Body of pancreas (tissue), 4 donors: ENCODE data around the gene VEGFA. TPM values are rescaled to one million over a fixed set of nuclear protein-coding genes. Genes with fewer than 3 reads are reported as not detected.

ENCODE experiments used
- ATAC-seq: fragments of 150-250 bp; one replicate; pipeline ENCODE4 v1.9.1; 2016
- DNase-seq, 4 donors: peaks; one replicate each; pipeline ENCODE4 v3.0.0-alpha.2; 2019
- H3K27ac ChIP-seq, 4 donors: fragments of 200-600 bp; sonication (generic); 1 replicate in 3 of 4; 2 replicates in 1 of 4; pipeline versions ENCODE4 v1.5.1 to v1.6.1; 2016 to 2019; ENCODE audit warnings: mild to moderate bottlenecking in 1 of 4, mixed read lengths in 1 of 4, moderate library complexity in 1 of 4
- H3K27me3 ChIP-seq, 2 donors: fragments of 200-600 bp; sonication (generic); one replicate each; pipeline ENCODE4 v1.6.0; 2016; ENCODE audit warnings: mild to moderate bottlenecking in 1 of 2
- H3K36me3 ChIP-seq, 2 donors: fragments of 200-600 bp; sonication (generic); replicated peaks in 1 of 2; 2 replicates each; pipeline ENCODE4 v1.5.1; 2016; ENCODE audit warnings: low read depth in 2 of 2; ENCODE audit not compliant: insufficient read depth in 1 of 2
- H3K4me1 ChIP-seq: fragments of 200-600 bp; sonication (generic); one replicate; pipeline ENCODE4 v1.6.0; 2016
- H3K4me3 ChIP-seq, 2 donors: fragments of 200-600 bp; sonication (generic); 1 replicate in 1 of 2; 2 replicates in 1 of 2; pipeline ENCODE4 v1.5.1; 2016 to 2019
- H3K9me3 ChIP-seq, 3 donors: fragments of 200-600 bp; sonication (generic); 1 replicate in 2 of 3; 2 replicates in 1 of 3; pipeline ENCODE4 v1.5.1; 2016
- POLR2A ChIP-seq, 3 donors: fragments of 450-650 bp; IDR thresholded peaks; one replicate each; pipeline ENCODE4 v1.6.1; 2016; ENCODE audit warnings: antibody characterized with exemption in 3 of 3, mild to moderate bottlenecking in 2 of 3
- WGBS, 2 donors: methylation state at CpG; one replicate each; pipeline ENCODE4 v1.1.5; 2017; 5-methylcytosine and 5-hydroxymethylcytosine counted together
- intact Hi-C: fragments of 100-400 bp; cut with DNase I; formaldehyde crosslinking; loops from one replicate; pipeline ENCODE4 v1.15.1; 2023
- total RNA-seq, 2 donors: library from RNA; depleted of rRNA; stranded (reverse); fragments of >200 nt; gene quantifications; one replicate each; pipeline ENCODE4 v1.1.0, GENCODE V29; 2016
- TF ChIP-seq, protein P1 (sequence below), 7 experiments: fragments of 450-650 bp in 4 of 7; fragments of 200-600 bp in 3 of 7; sonication (generic) in 3 of 7; IDR thresholded peaks; one replicate each; pipeline ENCODE4 v1.5.1; 2016 to 2019; ENCODE audit warnings: antibody characterized with exemption in 7 of 7

Gene VEGFA
- total RNA-seq, 2 donors from 2014 or later: 84.8 to 272 TPM

DNA sequence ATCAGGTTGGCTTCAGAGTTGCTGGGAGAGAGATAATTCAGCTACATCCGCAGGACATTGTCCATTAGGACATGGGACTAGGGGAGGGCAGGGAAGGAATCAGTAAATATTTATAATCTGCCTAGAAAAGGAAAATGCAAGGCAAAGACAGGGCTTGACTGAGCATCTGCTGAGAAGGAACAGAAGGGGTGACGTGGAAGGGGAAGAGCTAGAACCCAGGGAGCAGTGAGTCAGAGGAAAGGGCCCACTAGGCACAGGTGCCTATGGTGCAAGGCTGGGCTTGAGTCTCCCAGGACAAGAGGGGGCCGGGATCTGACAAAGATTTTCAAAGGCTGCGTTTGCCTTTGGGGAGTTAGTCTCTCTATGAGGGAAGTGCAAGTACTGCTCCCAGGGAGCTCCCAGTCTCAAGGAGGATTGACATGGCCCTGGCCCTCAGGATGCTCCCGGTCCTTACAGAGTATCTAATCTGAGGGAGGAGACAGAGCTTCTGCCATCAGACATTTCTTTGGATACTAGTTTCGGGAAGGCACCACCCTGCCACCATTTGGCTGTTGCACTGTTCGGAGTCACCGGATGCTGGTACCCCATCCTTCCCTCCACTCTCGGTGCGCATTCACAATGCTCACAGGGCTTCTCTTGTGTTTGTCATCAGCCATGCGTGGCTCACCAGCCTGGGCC is 21.9 kb downstream of the VEGFA start:
- 77 to 84% methylated on average over 11 of the region's 11 CpGs for WGBS, 2 donors
- ATAC-seq: no peak

GRCh38 chr6:43793154-43793874 is 23.3 kb downstream of the VEGFA start:
- DNase-seq: no peak
- Histone ChIP-seq H3K27ac (no peak overlapping the region), H3K27me3 (no peaks in the 10 kb centered on the region), H3K9me3 (no peaks in the 10 kb centered on the region), H3K4me3 (no peak overlapping the region), H3K36me3 (no peaks in the 10 kb centered on the region), H3K4me1 (peaks cover 7% of the 10 kb centered on the region)
- ATAC-seq: no peak
- intact Hi-C loops: no loop called here
- 80 to 84% methylated on average over 2 to 5 of the region's 5 CpGs for whole genome bisulfite sequencing, 2 donors
- TF ChIP-seq, protein P1, sequence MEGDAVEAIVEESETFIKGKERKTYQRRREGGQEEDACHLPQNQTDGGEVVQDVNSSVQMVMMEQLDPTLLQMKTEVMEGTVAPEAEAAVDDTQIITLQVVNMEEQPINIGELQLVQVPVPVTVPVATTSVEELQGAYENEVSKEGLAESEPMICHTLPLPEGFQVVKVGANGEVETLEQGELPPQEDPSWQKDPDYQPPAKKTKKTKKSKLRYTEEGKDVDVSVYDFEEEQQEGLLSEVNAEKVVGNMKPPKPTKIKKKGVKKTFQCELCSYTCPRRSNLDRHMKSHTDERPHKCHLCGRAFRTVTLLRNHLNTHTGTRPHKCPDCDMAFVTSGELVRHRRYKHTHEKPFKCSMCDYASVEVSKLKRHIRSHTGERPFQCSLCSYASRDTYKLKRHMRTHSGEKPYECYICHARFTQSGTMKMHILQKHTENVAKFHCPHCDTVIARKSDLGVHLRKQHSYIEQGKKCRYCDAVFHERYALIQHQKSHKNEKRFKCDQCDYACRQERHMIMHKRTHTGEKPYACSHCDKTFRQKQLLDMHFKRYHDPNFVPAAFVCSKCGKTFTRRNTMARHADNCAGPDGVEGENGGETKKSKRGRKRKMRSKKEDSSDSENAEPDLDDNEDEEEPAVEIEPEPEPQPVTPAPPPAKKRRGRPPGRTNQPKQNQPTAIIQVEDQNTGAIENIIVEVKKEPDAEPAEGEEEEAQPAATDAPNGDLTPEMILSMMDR (IDR thresholded peaks at IDR 0.05): no peak
- TF ChIP-seq POLR2A (IDR thresholded peaks at IDR 0.05): no peak

More for the DNA sequence above, 21.9 kb downstream of the VEGFA start:
- Histone ChIP-seq H3K36me3 (no peaks in the 10 kb centered on the region), H3K27ac (no peak overlapping the region), H3K9me3 (no peaks in the 10 kb centered on the region), H3K4me1 (peaks cover 4% of the 10 kb centered on the region), H3K27me3 (no peaks in the 10 kb centered on the region), H3K4me3 (no peak overlapping the region)
- TF ChIP-seq POLR2A (IDR thresholded peaks at IDR 0.05): no peak
- TF ChIP-seq, protein P1 (IDR thresholded peaks at IDR 0.05): no peak
- intact Hi-C loops: no loop called here
- DNase-seq: peak in 1 of 4 donors; percentile 2

DNA sequence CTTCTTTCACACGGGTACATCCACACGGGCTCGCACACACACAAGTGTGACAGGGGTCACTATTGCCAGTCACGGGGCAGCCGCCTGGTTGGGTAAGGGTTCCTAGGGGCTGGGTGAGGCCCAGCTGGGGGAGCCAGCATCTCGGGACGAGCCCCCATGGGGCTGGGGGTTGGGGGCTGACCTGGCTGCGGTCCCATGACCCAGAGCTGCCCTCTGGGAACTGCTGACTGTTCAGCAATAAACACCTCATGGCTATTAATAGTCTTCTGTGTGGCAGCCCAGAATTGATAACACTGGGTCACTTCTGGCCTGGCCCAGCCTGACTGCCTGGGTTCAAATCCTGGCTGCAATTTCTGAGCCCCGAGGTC is 23.8 kb downstream of the VEGFA start:
- Histone ChIP-seq H3K36me3 (no peaks in the 10 kb centered on the region), H3K27ac (no peak overlapping the region), H3K4me3 (no peak overlapping the region), H3K27me3 (no peaks in the 10 kb centered on the region), H3K4me1 (peaks cover 13% of the 10 kb centered on the region), H3K9me3 (no peaks in the 10 kb centered on the region)
- peak in 1 of 4 donors; percentile 3 for DNase-seq
- intact Hi-C loops: no loop called here
- WGBS, 2 donors: 30 to 63% methylated on average over 1 to 8 of the region's 9 CpGs
- TF ChIP-seq, protein P1 (IDR thresholded peaks at IDR 0.05): no peak
- no peak for TF ChIP-seq POLR2A (IDR thresholded peaks at IDR 0.05)
- ATAC-seq: no peak

DNA sequence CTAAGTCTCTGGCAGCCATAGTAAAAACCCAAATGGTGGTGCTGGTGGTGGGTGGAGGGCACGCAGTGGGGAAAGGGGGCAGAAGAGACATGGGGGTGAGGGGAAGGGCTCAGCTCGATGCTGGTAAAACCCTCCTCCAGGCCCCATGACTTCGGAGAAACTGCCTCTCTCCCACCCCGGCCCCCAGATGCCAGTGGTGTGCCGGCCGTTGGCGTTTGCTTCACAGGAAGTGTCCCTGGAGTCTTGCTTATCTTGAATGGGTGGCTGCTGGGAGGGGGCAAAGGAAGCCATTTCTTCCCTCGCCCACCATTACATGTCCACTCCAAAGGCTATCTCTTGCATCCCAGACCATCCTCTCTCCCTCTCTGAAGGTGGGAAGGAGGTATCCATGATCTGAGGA is 25.4 kb downstream of the VEGFA start:
- ATAC-seq (no peak), DNase-seq (no peak)
- TF ChIP-seq, protein P1 (IDR thresholded peaks at IDR 0.05): no peak
- no peak for TF ChIP-seq POLR2A (IDR thresholded peaks at IDR 0.05)
- Histone ChIP-seq H3K4me1 (peaks cover 28% of the 10 kb centered on the region), H3K27ac (no peak overlapping the region), H3K9me3 (no peaks in the 10 kb centered on the region), H3K36me3 (no peaks in the 10 kb centered on the region), H3K4me3 (no peak overlapping the region), H3K27me3 (no peaks in the 10 kb centered on the region)
- 72 to 80% methylated on average over 8 of the region's 8 CpGs for WGBS, 2 donors
- intact Hi-C loops: no loop called here
